ENCODE results near the gene USP53. TPM values are rescaled to one million over a fixed set of nuclear protein-coding genes. Genes with fewer than 3 reads are reported as not detected.
A peak's percentile ranks its signal among the peaks of the same experiment; 100 is the strongest.

USP53 gene
- total RNA-seq, 1 donor from 2014 or later: 20.4 TPM

- peak; percentile 66 for TF ChIP-seq CTCF (IDR thresholded peaks at IDR 0.05)
- POLR2A ChIA-PET: no interaction called here
- Mint-ChIP-seq H3K27ac (no peak overlapping the region), H3K4me3 (no peak overlapping the region), H3K36me3 (ENCODE audit: low read depth) (peaks cover 3% of the 10 kb centered on the region), H3K27me3 (no peaks in the 10 kb centered on the region), H3K4me1 (peaks cover 14% of the 10 kb centered on the region), H3K9me3 (no peaks in the 10 kb centered on the region)
- ATAC-seq (ENCODE audit: low read depth) (no peak), DNase-seq (no peak)
- intact Hi-C loops (cut with micrococcal nuclease): loop anchor here (1.0 to 5.0 kb wide), 5 partner anchors 199 to 544 kb away; no protein-coding TSS in a partner anchor
- CTCF ChIA-PET: interaction anchor here (0.6 to 1.1 kb wide), 4 partner anchors 200 to 545 kb away, joined by 3 to 27 read pairs (median 4); no protein-coding TSS in a partner anchor
Measured at GRCh38 chr4:119286377-119287002, 74.0 kb downstream of the USP53 start.

- Mint-ChIP-seq H3K4me1 (peaks cover 6% of the 10 kb centered on the region), H3K27me3 (no peaks in the 10 kb centered on the region), H3K9me3 (no peaks in the 10 kb centered on the region), H3K4me3 (no peak overlapping the region), H3K36me3 (ENCODE audit: low read depth) (peaks cover 10% of the 10 kb centered on the region), H3K27ac (no peak overlapping the region)
- ATAC-seq (ENCODE audit: low read depth) (no peak), DNase-seq (no peak)
- intact Hi-C loops (cut with micrococcal nuclease): loop anchor here (5.0 kb wide), 1 partner anchor 547 kb away; no protein-coding TSS in a partner anchor
- POLR2A ChIA-PET: no interaction called here
- TF ChIP-seq CTCF (IDR thresholded peaks at IDR 0.05): no peak
- CTCF ChIA-PET: interaction anchor here (1.2 kb wide), 1 partner anchor 247 kb away, joined by 3 read pairs; no protein-coding TSS in a partner anchor
Measured at GRCh38 chr4:119289313-119289712, 76.8 kb downstream of the USP53 start.

GRCh38 chr4:119290598-119290997, 78.1 kb downstream of the USP53 start:
- no peak for TF ChIP-seq CTCF (IDR thresholded peaks at IDR 0.05)
- no peaks in the 10 kb centered on the region for H3K9me3 Mint-ChIP-seq
- DNase-seq (no peak), ATAC-seq (ENCODE audit: low read depth) (no peak)
- H3K4me3 Mint-ChIP-seq: no peak overlapping the region
- H3K27ac Mint-ChIP-seq: no peak overlapping the region
- H3K4me1 Mint-ChIP-seq: no peaks in the 10 kb centered on the region
- CTCF ChIA-PET: no interaction called here
- POLR2A ChIA-PET: no interaction called here
- peaks cover 12% of the 10 kb centered on the region for H3K36me3 Mint-ChIP-seq (ENCODE audit: low read depth)
- H3K27me3 Mint-ChIP-seq: no peaks in the 10 kb centered on the region
- intact Hi-C loops (cut with micrococcal nuclease): no loop called here

- Mint-ChIP-seq H3K9me3 (no peaks in the 10 kb centered on the region), H3K27ac (no peak overlapping the region), H3K4me1 (peaks cover 32% of the 10 kb centered on the region), H3K36me3 (ENCODE audit: low read depth) (peaks cover 48% of the 10 kb centered on the region), H3K27me3 (no peaks in the 10 kb centered on the region), H3K4me3 (no peak overlapping the region)
- intact Hi-C loops (cut with micrococcal nuclease): no loop called here
- ATAC-seq (ENCODE audit: low read depth) (no peak), DNase-seq (no peak)
- no peak for TF ChIP-seq CTCF (IDR thresholded peaks at IDR 0.05)
- ChIA-PET CTCF (no interaction called here), POLR2A (no interaction called here)
Measured at GRCh38 chr4:119296356-119296755, 83.8 kb downstream of the USP53 start.

- intact Hi-C loops (cut with micrococcal nuclease): no loop called here
- Mint-ChIP-seq H3K4me1 (peaks cover 37% of the 10 kb centered on the region), H3K4me3 (no peak overlapping the region), H3K9me3 (no peaks in the 10 kb centered on the region), H3K27me3 (no peaks in the 10 kb centered on the region), H3K36me3 (ENCODE audit: low read depth) (peaks cover 40% of the 10 kb centered on the region), H3K27ac (no peak overlapping the region)
- no peak for TF ChIP-seq CTCF (IDR thresholded peaks at IDR 0.05)
- no peak for DNase-seq
- ChIA-PET POLR2A (interaction anchor here (3.5 kb wide), 1 partner anchor 157 kb away, joined by 26 read pairs; no protein-coding TSS in a partner anchor), CTCF (no interaction called here)
- no peak for ATAC-seq (ENCODE audit: low read depth)
Measured at GRCh38 chr4:119297795-119298194, 85.3 kb downstream of the USP53 start.

Data from activated B cell treated with CpG ODN at 0.5 μM for 24 hours (primary cell).